ENCODE data around the gene MYOM1.

MYOM1 gene

GRCh38 chr18:3061581-3062312 is 158.0 kb downstream of the MYOM1 start:
- TF ChIP-seq CTCF (conservative IDR thresholded peaks at IDR 0.05) = no peak
- no peak overlapping the region for H3K27ac ChIP-seq

GRCh38 chr18:3060667-3061580 is 158.8 kb downstream of the MYOM1 start:
- no peak for TF ChIP-seq CTCF (conservative IDR thresholded peaks at IDR 0.05)
- H3K27ac ChIP-seq = no peak overlapping the region

DNA sequence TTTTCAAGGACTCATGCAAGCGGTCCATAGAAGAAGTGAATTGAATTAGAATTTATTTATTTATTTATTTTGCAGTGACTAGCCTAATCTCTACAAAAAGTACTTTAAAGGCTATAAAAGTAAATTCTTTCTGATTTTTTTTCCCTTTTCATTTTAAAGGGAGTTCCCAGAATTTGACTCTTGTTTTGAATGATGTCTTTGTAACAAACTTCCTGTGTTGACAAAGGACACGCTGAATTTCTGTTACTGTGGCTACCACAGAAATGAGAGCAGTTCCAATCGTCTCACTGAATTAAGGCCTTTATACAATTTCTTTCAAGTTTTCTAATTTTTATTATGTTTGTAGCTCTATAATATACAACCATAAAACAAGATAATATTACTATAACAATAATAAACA is 160.5 kb downstream of the MYOM1 start:
- H3K27ac ChIP-seq = no peak overlapping the region
- no peak for TF ChIP-seq CTCF (conservative IDR thresholded peaks at IDR 0.05)

DNA sequence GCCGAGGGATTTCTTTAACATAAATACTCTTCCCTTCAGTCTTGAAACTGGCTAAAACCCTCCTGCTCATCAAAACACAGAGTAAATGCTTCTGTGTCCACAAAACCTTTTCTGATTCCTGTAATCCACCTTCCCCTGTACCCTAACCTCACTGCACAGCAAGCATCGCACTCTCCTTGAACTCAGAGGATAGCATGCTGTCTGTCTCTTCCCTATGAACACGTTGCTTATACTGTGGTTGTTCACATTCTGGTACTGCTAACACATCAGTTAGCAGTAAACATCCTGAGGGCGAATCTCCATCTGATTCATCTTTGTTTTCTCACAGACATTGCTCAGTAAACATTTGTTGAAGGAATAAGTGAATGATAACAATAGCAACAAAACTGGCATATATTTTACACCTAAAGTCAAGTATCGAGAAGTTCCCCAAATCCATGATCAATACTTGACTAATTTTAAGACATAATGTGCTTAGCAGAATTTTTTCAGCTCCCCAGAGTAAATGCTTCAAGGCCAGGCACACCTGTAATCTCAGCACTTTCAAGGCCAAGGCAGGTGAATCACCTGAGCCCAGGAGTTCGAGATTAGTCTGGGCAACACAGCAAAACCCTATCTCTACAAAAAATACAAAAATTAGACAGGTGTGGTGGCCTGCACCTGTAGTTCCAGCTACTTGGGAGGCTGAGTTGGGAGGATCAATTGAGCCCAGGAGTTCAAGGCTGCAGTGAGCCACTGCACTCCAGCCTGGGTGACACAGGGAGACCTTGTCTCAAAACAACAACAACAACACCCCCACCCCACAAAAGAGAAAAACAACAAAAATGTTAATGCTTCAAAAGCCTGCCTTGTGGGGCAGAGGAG is 161.2 kb downstream of the MYOM1 start:
- TF ChIP-seq CTCF (conservative IDR thresholded peaks at IDR 0.05) = no peak
- no peak overlapping the region for H3K27ac ChIP-seq

- H3K27ac ChIP-seq = no peak overlapping the region
- no peak for TF ChIP-seq CTCF (conservative IDR thresholded peaks at IDR 0.05)
Observed at GRCh38 chr18:3057526-3057925, 162.2 kb downstream of the MYOM1 start.

GRCh38 chr18:3056311-3056710 is 163.5 kb downstream of the MYOM1 start:
- TF ChIP-seq CTCF (conservative IDR thresholded peaks at IDR 0.05) = no peak
- no peak overlapping the region for H3K27ac ChIP-seq

- no peak for TF ChIP-seq CTCF (conservative IDR thresholded peaks at IDR 0.05)
- no peak overlapping the region for H3K27ac ChIP-seq
Observed at GRCh38 chr18:3055816-3056215, 164.0 kb downstream of the MYOM1 start.
